ENCODE data around the gene TMEM203.

Gene TMEM203

GRCh38 chr9:137198051-137198901 lies 7.2 kb downstream of the TMEM203 start:
- no peak for DNase-seq
- peaks cover 14% of the 10 kb centered on the region for H3K79me2 ChIP-seq (ENCODE audit: low read length)
- no peak overlapping the region for H3K27ac ChIP-seq (ENCODE audit: low read length)

GRCh38 chr9:137195525-137196220 lies 9.8 kb downstream of the TMEM203 start:
- Histone ChIP-seq H4K20me1 (ENCODE audit: insufficient read depth, low read length) (no peaks in the 10 kb centered on the region), H2AFZ (ENCODE audit: low read length) (no peak overlapping the region), H3K27me3 (replicated peaks; ENCODE audit: insufficient read depth, low read length) (no peaks in the 10 kb centered on the region), H3K4me1 (ENCODE audit: low read length) (no peaks in the 10 kb centered on the region), H3K9ac (ENCODE audit: low read length) (no peak overlapping the region), H3K27ac (ENCODE audit: low read length) (no peak overlapping the region), H3K9me3 (replicated peaks; ENCODE audit: insufficient read depth, low read length) (no peaks in the 10 kb centered on the region), H3K4me3 (ENCODE audit: low read length) (no peak overlapping the region), H3K36me3 (replicated peaks; ENCODE audit: insufficient read depth, low read length) (no peaks in the 10 kb centered on the region), H3K4me2 (ENCODE audit: low read depth, low read length) (no peak overlapping the region), H3K9me2 (replicated peaks; ENCODE audit: insufficient read depth, low read length) (no peaks in the 10 kb centered on the region), H3K79me2 (ENCODE audit: low read length) (peaks cover 11% of the 10 kb centered on the region), H3F3A (ENCODE audit: insufficient read depth, low read length) (0 out of 2 replicates have a peak, but pooled peaks cover 4% of the 10 kb centered on the region)
- no peak for DNase-seq
- TF ChIP-seq CTCF (IDR thresholded peaks at IDR 0.05; ENCODE audit: low read length), result no peak

More at GRCh38 chr9:137198051-137198901, 7.2 kb downstream of the TMEM203 start:
- H3K4me3 ChIP-seq (ENCODE audit: low read length), result no peak overlapping the region
- no peaks in the 10 kb centered on the region for H3K9me3 ChIP-seq (replicated peaks; ENCODE audit: insufficient read depth, low read length)
- no peaks in the 10 kb centered on the region for H3K27me3 ChIP-seq (replicated peaks; ENCODE audit: insufficient read depth, low read length)
- no peak overlapping the region for H3K4me2 ChIP-seq (ENCODE audit: low read depth, low read length)
- no peaks in the 10 kb centered on the region for H3K36me3 ChIP-seq (replicated peaks; ENCODE audit: insufficient read depth, low read length)
- no peaks in the 10 kb centered on the region for H3K9me2 ChIP-seq (replicated peaks; ENCODE audit: insufficient read depth, low read length)
- peaks cover 5% of the 10 kb centered on the region; the same call in 1 of the 2 replicates for H3K4me1 ChIP-seq (ENCODE audit: low read length)
- 0 out of 2 replicates have a peak, but pooled peaks cover 10% of the 10 kb centered on the region for H3F3A ChIP-seq (ENCODE audit: insufficient read depth, low read length)
- H3K9ac ChIP-seq (ENCODE audit: low read length), result no peak overlapping the region
- H4K20me1 ChIP-seq (ENCODE audit: insufficient read depth, low read length), result no peaks in the 10 kb centered on the region
- TF ChIP-seq EZH2 (optimal IDR thresholded peaks at IDR 0.05; ENCODE audit: low read depth, low read length), result no peak
- no peak for TF ChIP-seq CTCF (IDR thresholded peaks at IDR 0.05; ENCODE audit: low read length)
- TF ChIP-seq EZH2phosphoT487 (IDR thresholded peaks at IDR 0.05; ENCODE audit: low read length), result no peak
- H2AFZ ChIP-seq (ENCODE audit: low read length), result no peak overlapping the region

DNA sequence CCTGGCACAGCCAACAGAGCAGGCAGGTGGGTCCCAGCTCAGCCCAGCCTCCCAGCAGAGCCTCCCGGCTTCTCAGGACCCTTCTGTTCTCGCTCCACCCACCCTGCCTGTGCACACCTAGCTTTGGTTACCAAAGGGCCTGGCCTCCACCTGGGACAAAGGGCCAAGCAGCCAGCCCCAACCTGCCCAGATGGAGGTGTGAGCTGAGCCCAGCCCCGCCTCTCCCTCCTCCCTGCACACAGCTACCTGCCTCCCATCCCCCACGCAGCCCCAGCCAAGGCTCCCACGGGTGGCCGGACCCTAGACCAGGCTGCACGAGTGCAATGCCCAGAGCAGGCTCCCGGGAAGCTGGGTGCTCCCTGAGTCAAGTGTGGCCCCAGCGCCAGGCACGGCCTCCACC lies 10.5 kb downstream of the TMEM203 start:
- no peaks in the 10 kb centered on the region for H3K36me3 ChIP-seq (replicated peaks; ENCODE audit: insufficient read depth, low read length)
- H3K4me1 ChIP-seq (ENCODE audit: low read length), result peaks cover 3% of the 10 kb centered on the region
- no peaks in the 10 kb centered on the region for H4K20me1 ChIP-seq (ENCODE audit: insufficient read depth, low read length)

More for the DNA sequence above, 10.5 kb downstream of the TMEM203 start:
- Histone ChIP-seq H3K27ac (ENCODE audit: low read length) (no peak overlapping the region), H3K9ac (ENCODE audit: low read length) (no peak overlapping the region), H3K79me2 (ENCODE audit: low read length) (peaks cover 19% of the 10 kb centered on the region), H3K27me3 (replicated peaks; ENCODE audit: insufficient read depth, low read length) (no peaks in the 10 kb centered on the region), H3K4me3 (ENCODE audit: low read length) (no peak overlapping the region), H2AFZ (ENCODE audit: low read length) (no peak overlapping the region), H3K9me2 (replicated peaks; ENCODE audit: insufficient read depth, low read length) (no peaks in the 10 kb centered on the region), H3F3A (ENCODE audit: insufficient read depth, low read length) (peaks cover 6% of the 10 kb centered on the region), H3K4me2 (ENCODE audit: low read depth, low read length) (no peak overlapping the region), H3K9me3 (replicated peaks; ENCODE audit: insufficient read depth, low read length) (no peaks in the 10 kb centered on the region)
- no peak for TF ChIP-seq EZH2phosphoT487 (IDR thresholded peaks at IDR 0.05; ENCODE audit: low read length)
- TF ChIP-seq EZH2 (optimal IDR thresholded peaks at IDR 0.05; ENCODE audit: low read depth, low read length), result no peak
- no peak for TF ChIP-seq CTCF (IDR thresholded peaks at IDR 0.05; ENCODE audit: low read length)
- no peak for DNase-seq
